Vagina (tissue), 2 donors: Measurements from ENCODE around the gene PXDN.

Source experiments
- POLR2A ChIP-seq, 2 donors: fragments of 450-650 bp; IDR thresholded peaks; one replicate each; pipeline ENCODE4 v1.6.1; 2017; ENCODE audit warnings: antibody characterized with exemption in 2 of 2, mild to moderate bottlenecking in 2 of 2, moderate library complexity in 2 of 2
- TF ChIP-seq, protein P1 (sequence below), 3 experiments: fragments of 450-650 bp in 2 of 3; fragments of 200-600 bp in 1 of 3; sonication (generic) in 1 of 3; IDR thresholded peaks; one replicate each; pipeline ENCODE4 v1.5.1; 2017 to 2019; ENCODE audit warnings: antibody characterized with exemption in 3 of 3, mild to moderate bottlenecking in 2 of 3, moderate library complexity in 2 of 3

DNA sequence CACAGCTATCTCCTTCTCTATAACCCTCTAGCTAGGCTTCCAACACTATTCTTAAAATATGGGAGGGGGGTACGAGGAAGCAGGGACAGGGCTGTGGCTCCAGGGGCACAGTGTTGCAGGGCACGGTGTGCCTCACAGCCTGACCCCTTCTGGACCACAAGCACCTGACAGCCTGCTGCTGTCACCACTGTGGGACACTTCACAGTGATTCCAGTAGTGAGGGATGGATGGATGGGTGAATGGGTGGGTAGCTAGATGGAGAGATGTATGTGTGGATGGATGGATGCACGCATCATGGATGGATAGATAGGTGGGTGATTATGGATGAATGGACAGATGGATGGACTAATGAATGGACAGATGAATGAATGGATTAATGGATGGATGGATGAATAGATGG, 21.6 kb downstream of the PXDN start:
- TF ChIP-seq, protein P1, sequence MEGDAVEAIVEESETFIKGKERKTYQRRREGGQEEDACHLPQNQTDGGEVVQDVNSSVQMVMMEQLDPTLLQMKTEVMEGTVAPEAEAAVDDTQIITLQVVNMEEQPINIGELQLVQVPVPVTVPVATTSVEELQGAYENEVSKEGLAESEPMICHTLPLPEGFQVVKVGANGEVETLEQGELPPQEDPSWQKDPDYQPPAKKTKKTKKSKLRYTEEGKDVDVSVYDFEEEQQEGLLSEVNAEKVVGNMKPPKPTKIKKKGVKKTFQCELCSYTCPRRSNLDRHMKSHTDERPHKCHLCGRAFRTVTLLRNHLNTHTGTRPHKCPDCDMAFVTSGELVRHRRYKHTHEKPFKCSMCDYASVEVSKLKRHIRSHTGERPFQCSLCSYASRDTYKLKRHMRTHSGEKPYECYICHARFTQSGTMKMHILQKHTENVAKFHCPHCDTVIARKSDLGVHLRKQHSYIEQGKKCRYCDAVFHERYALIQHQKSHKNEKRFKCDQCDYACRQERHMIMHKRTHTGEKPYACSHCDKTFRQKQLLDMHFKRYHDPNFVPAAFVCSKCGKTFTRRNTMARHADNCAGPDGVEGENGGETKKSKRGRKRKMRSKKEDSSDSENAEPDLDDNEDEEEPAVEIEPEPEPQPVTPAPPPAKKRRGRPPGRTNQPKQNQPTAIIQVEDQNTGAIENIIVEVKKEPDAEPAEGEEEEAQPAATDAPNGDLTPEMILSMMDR (IDR thresholded peaks at IDR 0.05): no peak
- no peak for TF ChIP-seq POLR2A (IDR thresholded peaks at IDR 0.05)
